NCI-H69 (cell line): ENCODE measurements around the gene ACSL5.

Experiments
- DNase-seq: peaks from one replicate; lab custom pipeline; 2025; lab: John Stamatoyannopoulos, UW

The ACSL5 gene

GRCh38 chr10:112409755-112410154 lies 35.8 kb downstream of the ACSL5 start:
- DNase-seq = no peak

GRCh38 chr10:112412696-112413095 lies 38.8 kb downstream of the ACSL5 start:
- no peak for DNase-seq

- no peak for DNase-seq
Measured at GRCh38 chr10:112421731-112422130, 47.8 kb downstream of the ACSL5 start.

GRCh38 chr10:112424651-112425050 lies 50.7 kb downstream of the ACSL5 start:
- DNase-seq = no peak

GRCh38 chr10:112426111-112426510 lies 52.2 kb downstream of the ACSL5 start:
- DNase-seq = no peak

GRCh38 chr10:112429147-112429546 lies 55.2 kb downstream of the ACSL5 start:
- DNase-seq = no peak

- no peak for DNase-seq
Measured at GRCh38 chr10:112429654-112430230, 55.8 kb downstream of the ACSL5 start.

GRCh38 chr10:112433136-112433535 lies 59.2 kb downstream of the ACSL5 start:
- no peak for DNase-seq

- DNase-seq = peak; percentile 4
Measured at GRCh38 chr10:112434988-112435619, 61.2 kb downstream of the ACSL5 start.

GRCh38 chr10:112438356-112438755 lies 64.4 kb downstream of the ACSL5 start:
- DNase-seq = no peak

GRCh38 chr10:112441520-112441919 lies 67.6 kb downstream of the ACSL5 start:
- no peak for DNase-seq

GRCh38 chr10:112442063-112442462 lies 68.1 kb downstream of the ACSL5 start:
- no peak for DNase-seq

- DNase-seq = peak; percentile 14
Measured at GRCh38 chr10:112446055-112446854, 72.3 kb downstream of the ACSL5 start.

GRCh38 chr10:112446855-112447619 lies 73.1 kb downstream of the ACSL5 start, which contains the start of the genes VTI1A and ZDHHC6:
Gene VTI1A (plus strand): TSS chr10:112447215. CDS start chr10:112447374, 159 bp downstream.
Gene ZDHHC6 (minus strand): TSS chr10:112446914. CDS start chr10:112445436, 1,478 bp downstream.
- peak; percentile 79 for DNase-seq

- no peak for DNase-seq
Measured at GRCh38 chr10:112447620-112447928, 73.7 kb downstream of the ACSL5 start.

GRCh38 chr10:112448888-112449287 lies 75.0 kb downstream of the ACSL5 start:
- no peak for DNase-seq

GRCh38 chr10:112454910-112455779 lies 81.2 kb downstream of the ACSL5 start:
- no peak for DNase-seq

GRCh38 chr10:112456533-112456932 lies 82.6 kb downstream of the ACSL5 start:
- no peak for DNase-seq

GRCh38 chr10:112460366-112460765 lies 86.5 kb downstream of the ACSL5 start:
- no peak for DNase-seq

- no peak for DNase-seq
Measured at GRCh38 chr10:112461029-112461887, 87.3 kb downstream of the ACSL5 start.
